ENCODE results near the gene RHOV.

The RHOV gene

DNA sequence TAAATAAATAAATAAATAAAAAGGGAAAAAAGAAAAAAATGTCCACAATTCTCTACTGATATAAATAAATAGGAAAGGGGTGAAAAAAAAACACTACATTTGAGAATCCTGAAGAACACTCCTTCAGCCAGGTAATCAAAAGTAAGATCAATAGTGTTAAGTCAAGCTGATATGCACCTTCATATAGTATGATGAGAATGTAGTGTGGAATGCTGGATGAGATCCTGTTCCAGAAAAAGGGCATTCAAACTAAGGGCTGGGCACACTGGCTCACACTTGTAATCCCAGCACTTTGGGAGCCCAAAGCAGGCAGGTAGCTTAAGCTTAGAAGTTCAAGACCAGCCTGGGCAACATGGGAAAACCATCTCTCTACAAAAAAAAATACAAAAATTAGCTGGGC is 15.1 kb upstream of the RHOV start:
- Histone ChIP-seq H3K9ac (ENCODE audit: low read depth, low read length, poor library complexity, severe bottlenecking) (no peak overlapping the region), H3K79me2 (ENCODE audit: insufficient read depth, low read length) (no peaks in the 10 kb centered on the region)

DNA sequence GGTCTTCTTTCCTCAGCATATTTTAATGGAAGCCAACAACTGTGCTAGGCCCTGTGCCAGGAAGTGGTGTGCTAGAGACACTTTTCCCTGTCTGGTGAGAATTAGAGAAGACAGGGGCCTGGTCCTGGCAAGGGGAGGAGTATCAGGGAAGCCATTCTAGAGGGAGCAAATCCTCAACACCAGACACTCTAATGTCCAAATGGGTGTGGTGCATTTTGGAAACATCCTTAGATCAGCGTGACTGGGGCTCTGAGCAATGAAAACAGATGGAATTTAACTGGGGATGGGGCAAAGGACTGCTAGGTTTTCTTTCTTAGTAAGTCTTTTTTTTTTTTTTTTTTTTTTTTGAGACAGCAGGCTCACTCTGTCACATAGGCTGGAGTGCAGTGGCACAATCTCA is 12.6 kb upstream of the RHOV start:
- H3K4me2 ChIP-seq (ENCODE audit: low read depth, low read length, poor library complexity, severe bottlenecking), result no peak overlapping the region
- H3K9me2 ChIP-seq (replicated peaks; ENCODE audit: low read depth, low read length), result no peaks in the 10 kb centered on the region
- peaks cover 5% of the 10 kb centered on the region for H3K4me1 ChIP-seq (ENCODE audit: insufficient read depth, low read length, poor library complexity, severe bottlenecking)
- H3K36me3 ChIP-seq (ENCODE audit: insufficient read depth, low read length), result no peaks in the 10 kb centered on the region
- H3F3A ChIP-seq (ENCODE audit: low read depth), result no peaks in the 10 kb centered on the region
- H3K9me3 ChIP-seq (ENCODE audit: insufficient read depth, low read depth, low read length), result no peaks in the 10 kb centered on the region
- H2AFZ ChIP-seq (ENCODE audit: low read length), result no peak overlapping the region
- H3K27me3 ChIP-seq (ENCODE audit: insufficient read depth, low read length, poor library complexity, severe bottlenecking), result no peaks in the 10 kb centered on the region
- no peak for TF ChIP-seq EZH2phosphoT487 (IDR thresholded peaks at IDR 0.05; ENCODE audit: borderline replicate concordance)
- TF ChIP-seq, protein P1, sequence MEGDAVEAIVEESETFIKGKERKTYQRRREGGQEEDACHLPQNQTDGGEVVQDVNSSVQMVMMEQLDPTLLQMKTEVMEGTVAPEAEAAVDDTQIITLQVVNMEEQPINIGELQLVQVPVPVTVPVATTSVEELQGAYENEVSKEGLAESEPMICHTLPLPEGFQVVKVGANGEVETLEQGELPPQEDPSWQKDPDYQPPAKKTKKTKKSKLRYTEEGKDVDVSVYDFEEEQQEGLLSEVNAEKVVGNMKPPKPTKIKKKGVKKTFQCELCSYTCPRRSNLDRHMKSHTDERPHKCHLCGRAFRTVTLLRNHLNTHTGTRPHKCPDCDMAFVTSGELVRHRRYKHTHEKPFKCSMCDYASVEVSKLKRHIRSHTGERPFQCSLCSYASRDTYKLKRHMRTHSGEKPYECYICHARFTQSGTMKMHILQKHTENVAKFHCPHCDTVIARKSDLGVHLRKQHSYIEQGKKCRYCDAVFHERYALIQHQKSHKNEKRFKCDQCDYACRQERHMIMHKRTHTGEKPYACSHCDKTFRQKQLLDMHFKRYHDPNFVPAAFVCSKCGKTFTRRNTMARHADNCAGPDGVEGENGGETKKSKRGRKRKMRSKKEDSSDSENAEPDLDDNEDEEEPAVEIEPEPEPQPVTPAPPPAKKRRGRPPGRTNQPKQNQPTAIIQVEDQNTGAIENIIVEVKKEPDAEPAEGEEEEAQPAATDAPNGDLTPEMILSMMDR (conservative IDR thresholded peaks at IDR 0.05; ENCODE audit: low read length), result no peak
- no peaks in the 10 kb centered on the region for H3K79me2 ChIP-seq (ENCODE audit: insufficient read depth, low read length)
- H3K9ac ChIP-seq (ENCODE audit: low read depth, low read length, poor library complexity, severe bottlenecking), result no peak overlapping the region
- no peak overlapping the region for H3K4me3 ChIP-seq (ENCODE audit: low read length, poor library complexity, severe bottlenecking)
- no peaks in the 10 kb centered on the region for H4K20me1 ChIP-seq (ENCODE audit: insufficient read depth, low read length, poor library complexity, severe bottlenecking)

More for the DNA sequence above, 15.1 kb upstream of the RHOV start:
- Histone ChIP-seq H2AFZ (ENCODE audit: low read length) (no peak overlapping the region), H3K36me3 (ENCODE audit: insufficient read depth, low read length) (no peaks in the 10 kb centered on the region), H3K27me3 (ENCODE audit: insufficient read depth, low read length, poor library complexity, severe bottlenecking) (no peaks in the 10 kb centered on the region), H4K20me1 (ENCODE audit: insufficient read depth, low read length, poor library complexity, severe bottlenecking) (no peaks in the 10 kb centered on the region), H3K9me3 (ENCODE audit: insufficient read depth, low read depth, low read length) (no peaks in the 10 kb centered on the region), H3F3A (ENCODE audit: low read depth) (no peaks in the 10 kb centered on the region), H3K9me2 (replicated peaks; ENCODE audit: low read depth, low read length) (no peaks in the 10 kb centered on the region), H3K4me3 (ENCODE audit: low read length, poor library complexity, severe bottlenecking) (no peak overlapping the region), H3K4me2 (ENCODE audit: low read depth, low read length, poor library complexity, severe bottlenecking) (no peak overlapping the region), H3K4me1 (ENCODE audit: insufficient read depth, low read length, poor library complexity, severe bottlenecking) (peaks cover 5% of the 10 kb centered on the region)
- TF ChIP-seq, protein P1 (conservative IDR thresholded peaks at IDR 0.05; ENCODE audit: low read length), result no peak
- no peak for TF ChIP-seq EZH2phosphoT487 (IDR thresholded peaks at IDR 0.05; ENCODE audit: borderline replicate concordance)

DNA sequence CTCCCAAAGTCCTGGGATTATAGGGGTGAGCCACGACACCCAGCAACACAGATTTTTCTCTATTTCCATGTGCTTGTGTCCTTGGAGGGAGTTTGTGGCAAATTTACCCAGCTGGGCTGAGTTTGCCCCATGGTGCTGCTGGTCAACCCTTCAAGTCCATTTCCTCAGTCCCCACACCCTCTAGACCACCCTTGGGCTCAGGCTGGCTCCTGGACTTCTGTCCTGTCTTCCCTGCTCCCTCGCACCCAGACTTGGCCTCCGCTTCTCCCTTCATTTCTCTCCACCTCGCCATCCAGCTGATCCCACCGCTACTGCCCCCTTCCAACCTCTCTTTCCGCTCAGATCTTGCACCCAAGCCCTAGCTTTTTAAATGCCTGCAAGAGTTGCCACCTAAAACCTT is 7.3 kb upstream of the RHOV start:
- H3K27me3 ChIP-seq (ENCODE audit: insufficient read depth, low read length, poor library complexity, severe bottlenecking), result no peaks in the 10 kb centered on the region
- H3K4me3 ChIP-seq (ENCODE audit: low read length, poor library complexity, severe bottlenecking), result no peak overlapping the region
- H3K36me3 ChIP-seq (ENCODE audit: insufficient read depth, low read length), result no peaks in the 10 kb centered on the region
- no peak overlapping the region for H3K4me2 ChIP-seq (ENCODE audit: low read depth, low read length, poor library complexity, severe bottlenecking)
- no peak for TF ChIP-seq EZH2phosphoT487 (IDR thresholded peaks at IDR 0.05; ENCODE audit: borderline replicate concordance)
- no peaks in the 10 kb centered on the region for H4K20me1 ChIP-seq (ENCODE audit: insufficient read depth, low read length, poor library complexity, severe bottlenecking)
- H3F3A ChIP-seq (ENCODE audit: low read depth), result no peaks in the 10 kb centered on the region
- H3K4me1 ChIP-seq (ENCODE audit: insufficient read depth, low read length, poor library complexity, severe bottlenecking), result peaks cover 5% of the 10 kb centered on the region
- no peaks in the 10 kb centered on the region for H3K9me2 ChIP-seq (replicated peaks; ENCODE audit: low read depth, low read length)
- H3K9me3 ChIP-seq (ENCODE audit: insufficient read depth, low read depth, low read length), result no peaks in the 10 kb centered on the region
- H3K79me2 ChIP-seq (ENCODE audit: insufficient read depth, low read length), result no peaks in the 10 kb centered on the region
- no peak overlapping the region for H2AFZ ChIP-seq (ENCODE audit: low read length)
- H3K9ac ChIP-seq (ENCODE audit: low read depth, low read length, poor library complexity, severe bottlenecking), result no peak overlapping the region

DNA sequence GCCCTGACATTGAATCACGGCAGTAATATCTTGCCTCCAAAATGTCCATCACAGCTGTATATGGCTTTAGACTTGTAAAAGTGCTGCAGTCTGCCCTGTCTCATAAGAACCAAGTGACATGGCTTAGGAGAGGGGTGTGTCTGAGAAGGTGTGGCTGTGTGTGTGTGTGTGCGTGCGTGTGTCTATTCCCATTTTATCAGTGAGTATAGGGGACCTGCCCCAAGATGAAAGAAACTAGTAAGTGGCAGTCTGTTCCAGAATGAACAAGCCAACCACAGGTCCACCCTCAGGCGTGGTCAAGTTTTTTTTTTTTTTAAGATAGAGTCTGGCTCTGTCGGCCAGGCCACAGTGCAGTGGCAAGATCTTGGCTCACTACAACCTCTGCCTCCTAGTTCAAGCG is 5.6 kb upstream of the RHOV start:
- TF ChIP-seq, protein P1 (conservative IDR thresholded peaks at IDR 0.05; ENCODE audit: low read length), result no peak
- TF ChIP-seq EZH2phosphoT487 (IDR thresholded peaks at IDR 0.05; ENCODE audit: borderline replicate concordance), result no peak
- H4K20me1 ChIP-seq (ENCODE audit: insufficient read depth, low read length, poor library complexity, severe bottlenecking), result no peaks in the 10 kb centered on the region
- H3K9me2 ChIP-seq (replicated peaks; ENCODE audit: low read depth, low read length), result no peaks in the 10 kb centered on the region
- H3K79me2 ChIP-seq (ENCODE audit: insufficient read depth, low read length), result no peaks in the 10 kb centered on the region
- H3K4me1 ChIP-seq (ENCODE audit: insufficient read depth, low read length, poor library complexity, severe bottlenecking), result peaks cover 5% of the 10 kb centered on the region
- H3F3A ChIP-seq (ENCODE audit: low read depth), result no peaks in the 10 kb centered on the region
- H2AFZ ChIP-seq (ENCODE audit: low read length), result no peak overlapping the region
- H3K27me3 ChIP-seq (ENCODE audit: insufficient read depth, low read length, poor library complexity, severe bottlenecking), result peaks cover under 1% of the 10 kb centered on the region
- no peaks in the 10 kb centered on the region for H3K9me3 ChIP-seq (ENCODE audit: insufficient read depth, low read depth, low read length)
- no peak overlapping the region for H3K9ac ChIP-seq (ENCODE audit: low read depth, low read length, poor library complexity, severe bottlenecking)
- no peak overlapping the region for H3K4me2 ChIP-seq (ENCODE audit: low read depth, low read length, poor library complexity, severe bottlenecking)
- H3K36me3 ChIP-seq (ENCODE audit: insufficient read depth, low read length), result no peaks in the 10 kb centered on the region
- H3K4me3 ChIP-seq (ENCODE audit: low read length, poor library complexity, severe bottlenecking), result no peak overlapping the region
